HEK293T (cell line): ENCODE results near the gene MPRIP.

Experiments
- BHLHE40 ChIP-seq: fragments of 450-650 bp; IDR thresholded peaks from 2 replicates; pipeline ENCODE4 v1.6.1; 2016; ENCODE audit warnings: mild to moderate bottlenecking, moderate library complexity, borderline replicate concordance
- ELF4 ChIP-seq: fragments of 450-650 bp; IDR thresholded peaks from 2 replicates; pipeline ENCODE4 v1.6.1; 2017; ENCODE audit warnings: antibody characterized with exemption
- FOXA1 ChIP-seq: fragments of 450-650 bp; IDR thresholded peaks from 2 replicates; pipeline ENCODE4 v1.6.1; 2016; ENCODE audit warnings: mild to moderate bottlenecking
- FOXM1 ChIP-seq: fragments of 450-650 bp; IDR thresholded peaks from 2 replicates; pipeline ENCODE4 v1.6.1; 2017; ENCODE audit warnings: mild to moderate bottlenecking, borderline replicate concordance
- PKNOX1 ChIP-seq: fragments of 450-650 bp; IDR thresholded peaks from 2 replicates; pipeline ENCODE4 v1.6.1; 2016
- SP1 ChIP-seq: fragments of 450-650 bp; IDR thresholded peaks from 2 replicates; pipeline ENCODE4 v1.6.1; 2017
- TARDBP ChIP-seq: fragments of 450-650 bp; IDR thresholded peaks from 2 replicates; pipeline ENCODE4 v1.6.1; 2016

DNA sequence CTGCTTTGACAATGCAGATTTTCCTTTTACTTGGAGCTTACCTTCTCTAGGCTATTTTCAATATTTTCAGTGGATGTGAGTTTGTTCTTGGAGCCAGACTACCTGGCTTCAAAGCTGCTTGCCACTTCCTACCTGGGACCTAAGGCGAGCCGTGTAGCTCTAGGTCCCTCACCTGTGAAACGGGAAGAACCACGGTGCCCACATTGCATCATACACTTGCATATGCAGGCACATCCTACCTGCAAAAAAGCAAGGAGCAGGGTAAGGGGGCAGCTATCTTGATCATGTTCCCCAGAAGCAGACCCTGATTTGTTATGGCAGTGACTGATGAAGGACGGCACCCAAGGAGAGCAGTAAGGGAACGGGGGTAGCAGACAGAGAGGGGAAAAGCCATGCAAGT is 27.0 kb upstream of the MPRIP start:
- TF ChIP-seq FOXA1 (no peak), SP1 (no peak), TARDBP (no peak), FOXM1 (no peak), BHLHE40 (no peak), ELF4 (no peak), PKNOX1 (no peak)
